Ovary (tissue), 9 donors: ENCODE results near the gene GNAI3. TPM values are rescaled to one million over a fixed set of nuclear protein-coding genes. Genes with fewer than 3 reads are reported as not detected.

Source experiments
- DNase-seq, 5 donors: peaks; one replicate each; pipeline ENCODE4 v3.0.0-alpha.2; 2019 to 2020
- H3K27ac ChIP-seq, 2 donors: fragments of 200-600 bp; one replicate each; pipeline versions ENCODE4 v1.5.1 to v1.8.0; 2019 to 2022
- H3K27me3 ChIP-seq: fragments of 200-600 bp; one replicate; pipeline ENCODE4 v1.8.0; 2022
- H3K36me3 ChIP-seq: fragments of 200-600 bp; sonication (generic); one replicate; pipeline ENCODE4 v1.5.1; 2019
- H3K4me1 ChIP-seq: one replicate; pipeline ENCODE4 v1.8.1; 2013; ENCODE audit warnings: mild to moderate bottlenecking, moderate library complexity; ENCODE audit not compliant: insufficient read depth
- H3K4me3 ChIP-seq: fragments of 200-600 bp; sonication (generic); one replicate; pipeline ENCODE4 v1.5.1; 2017
- H3K9me3 ChIP-seq, 2 donors: fragments of 200-600 bp in 1 of 2; sonication (generic) in 1 of 2; one replicate each; pipeline versions ENCODE4 v1.5.1 to v1.8.1; 2013 to 2019; ENCODE audit warnings: mild to moderate bottlenecking in 1 of 2, moderate library complexity in 1 of 2
- CTCF ChIP-seq, 3 donors: fragments of 450-650 bp in 2 of 3; fragments of 200-600 bp in 1 of 3; IDR thresholded peaks; one replicate each; pipeline versions ENCODE4 v1.5.1 to v1.8.0; 2016 to 2022; ENCODE audit warnings: antibody characterized with exemption in 3 of 3, mild to moderate bottlenecking in 1 of 3
- EP300 ChIP-seq: sonication (generic); formaldehyde crosslinking; IDR thresholded peaks from one replicate; pipeline ENCODE4 v1.6.1; 2017; ENCODE audit warnings: antibody characterized with exemption
- POLR2A ChIP-seq: fragments of 450-650 bp; IDR thresholded peaks from one replicate; pipeline ENCODE4 v1.6.1; 2017; ENCODE audit warnings: antibody characterized with exemption, mild to moderate bottlenecking, moderate library complexity
- WGBS, 3 donors: extraction: QIAGEN DNeasy Blood & Tissue Kit in 1 of 3; methylation state at CpG; one replicate each; pipeline versions ENCODE4 v1.1.5 to v1.1.7; 2013 to 2017; 5-methylcytosine and 5-hydroxymethylcytosine counted together
- intact Hi-C, 4 donors: fragments of 100-400 bp; cut with DNase I; formaldehyde crosslinking; loops; one replicate each; pipeline versions ENCODE4 v1.11.0 to v1.15.1; 2022 to 2023
- polyA plus RNA-seq, 2 donors: library from polyadenylated mRNA; stranded (reverse); fragments of 200-250 nt in 1 of 2; fragments of 350-450 nt in 1 of 2; fragmentation: Illumina TruSeq in 1 of 2; extraction: RNeasy Lipid Tissue Mini Kit (QIAGEN cat#74804) in 1 of 2; gene quantifications; one replicate each; pipeline ENCODE4 v1.2.3, GENCODE V29; 2013 to 2014
- total RNA-seq, 7 donors: library from RNA; depleted of rRNA in 2 of 7; stranded (reverse); fragments of >200 nt in 2 of 7; fragmentation: NEBNext Ultra II Directional in 3 of 7; extraction: Animal tissue kit (Norgen Biotek cat#: 25700) in 3 of 7; gene quantifications; one replicate each; pipeline versions ENCODE4 v1.1.0 to v1.2.4, GENCODE V29; 2016 to 2023
- donor health status: DM: no; HTN: no; CAD: no; lungs with moderate emphysema.
- donor health status: DM: no; HTN: no; CAD: no.
- donor health status: Bipolar disorder and iron deficiency.
- donor health status: DM: yes; HTN: yes; CAD: no.
- donor health status: DM: no; HTN: no; CAD: no.
- donor health status: DM: yes; HTN: yes; CAD: no.

GNAI3 gene
- total and polyA plus RNA-seq, 9 donors = 3.0 to 6.2 (median 4.8) TPM

- WGBS, 3 donors = 76 to 82% (median 77%) methylated on average over 13 of the region's 13 CpGs
- Histone ChIP-seq H3K27me3 (no peaks in the 10 kb centered on the region), H3K9me3 (no peaks in the 10 kb centered on the region), H3K36me3 (no peaks in the 10 kb centered on the region), H3K4me1 (peaks cover 8% of the 10 kb centered on the region), H3K4me3 (no peak overlapping the region), H3K27ac (no peak overlapping the region)
- TF ChIP-seq POLR2A (no peak), EP300 (no peak), CTCF (IDR thresholded peaks at IDR 0.05) (no peak)
- DNase-seq = peak in 1 of 5 donors; percentile 18
- intact Hi-C loops = loop anchor here in 2 of 4 donors (10.0 kb wide), 2 partner anchors 90 to 350 kb away; partner anchors contain the start of genes AHCYL1 (in 2 of the 2) and GNAI3 (in 1 of the 2)
Measured at GRCh38 chr1:109634771-109635750, 86.6 kb downstream of the GNAI3 start.

- H3K36me3 ChIP-seq = no peaks in the 10 kb centered on the region
- WGBS, 3 donors = 48 to 53% (median 49%) methylated on average over 2 of the region's 2 CpGs
- no peak overlapping the region for H3K4me3 ChIP-seq
- peaks cover 8% of the 10 kb centered on the region for H3K4me1 ChIP-seq
- TF ChIP-seq CTCF (IDR thresholded peaks at IDR 0.05) (no peak), EP300 (no peak), POLR2A (no peak)
- no peaks in the 10 kb centered on the region for H3K27me3 ChIP-seq
- H3K27ac ChIP-seq = peak overlapping the region in 1 of 2 donors; percentile 57
- H3K9me3 ChIP-seq = no peaks in the 10 kb centered on the region
- peak in 1 of 5 donors; percentile 15 for DNase-seq
- intact Hi-C loops = loop anchor here in 2 of 4 donors (10.0 kb wide), 2 partner anchors 91 to 349 kb away; partner anchors contain the start of genes AHCYL1 (in 2 of the 2) and GNAI3 (in 1 of the 2)
Measured at GRCh38 chr1:109635862-109636200, 87.4 kb downstream of the GNAI3 start.

- Histone ChIP-seq H3K27me3 (no peaks in the 10 kb centered on the region), H3K36me3 (no peaks in the 10 kb centered on the region), H3K4me1 (peaks cover 8% of the 10 kb centered on the region), H3K27ac (peak overlapping the region in 1 of 2 donors; percentile 57), H3K9me3 (no peaks in the 10 kb centered on the region), H3K4me3 (no peak overlapping the region)
- TF ChIP-seq POLR2A = no peak
- no peak for TF ChIP-seq EP300
- no peak for TF ChIP-seq CTCF (IDR thresholded peaks at IDR 0.05)
- 37 to 46% (median 38%) methylated on average over 9 of the region's 9 CpGs for WGBS, 3 donors
- intact Hi-C loops = loop anchor here in 2 of 4 donors (10.0 kb wide), 2 partner anchors 92 to 348 kb away; partner anchors contain the start of genes AHCYL1 (in 2 of the 2) and GNAI3 (in 1 of the 2)
- peak in 3 of 5 donors; percentile 33 to 41 (median 41) for DNase-seq
Measured at GRCh38 chr1:109636201-109636952, 88.0 kb downstream of the GNAI3 start.

- Histone ChIP-seq H3K27me3 (no peaks in the 10 kb centered on the region), H3K9me3 (no peaks in the 10 kb centered on the region), H3K4me3 (no peak overlapping the region), H3K36me3 (no peaks in the 10 kb centered on the region), H3K27ac (no peak overlapping the region), H3K4me1 (peaks cover 8% of the 10 kb centered on the region)
- 93 to 97% (median 97%) methylated on average over 7 of the region's 7 CpGs for WGBS, 3 donors
- DNase-seq = peak in 1 of 5 donors; percentile 16
- TF ChIP-seq POLR2A = no peak
- no peak for TF ChIP-seq CTCF (IDR thresholded peaks at IDR 0.05)
- TF ChIP-seq EP300 = no peak
- intact Hi-C loops = loop anchor here in 2 of 4 donors (10.0 kb wide), 2 partner anchors 93 to 347 kb away; partner anchors contain the start of genes AHCYL1 (in 2 of the 2) and GNAI3 (in 1 of the 2)
Measured at GRCh38 chr1:109637446-109637845, 89.0 kb downstream of the GNAI3 start.
